K562 (cell line): ENCODE results near the gene ABCA13. TPM values are rescaled to one million over a fixed set of nuclear protein-coding genes. Genes with fewer than 3 reads are reported as not detected.

Source experiments
- ATAC-seq: fragments of 200-7000 bp; cut with Tn5 transposase; 3 replicates; pipeline ENCODE4 v1.9.1; 2020; ENCODE audit warnings: moderate library complexity
- BruUV-seq: library from RNA; stranded (reverse); fragments of 400-500 nt; replicated peaks from 2 replicates; lab custom pipeline; 2021; lab: Mats Ljungman, UMichigan
- CTCF ChIA-PET: fragments of 300-600 bp; formaldehyde crosslinking; extraction: SDS; loops from one replicate; lab custom pipeline; 2021; ENCODE audit warnings: low intra/inter-chr PET ratio; lab: Yijun Ruan, JAX
- POLR2A ChIA-PET: fragments of 300-600, 350-650 bp; sonication (Branson Sonifier 250); formaldehyde crosslinking; extraction: SDS; loops from one replicate; lab custom pipeline; 2021; ENCODE audit warnings: antibody characterized with exemption, inconsistent platforms; lab: Yijun Ruan, JAX
- DNase-seq, 4 experiments: peaks; one replicate each; pipeline versions ENCODE4 v3.0.0 to v3.0.0-alpha.2; 2011 to 2018; ENCODE audit warnings: low spot score in 3 of 4, mixed read lengths in 3 of 4; ENCODE audit errors: extremely low read depth in 1 of 4
- FAIRE-seq: peaks from 2 replicates; lab custom pipeline; 2011; peaks lifted over from hg19 to GRCh38; lab: Jason Lieb, UNC
- H2AFZ ChIP-seq: 2 replicates; pipeline ENCODE4 v1.6.0; 2011; ENCODE audit warnings: low read depth, low read length, control low read depth, inconsistent platforms
- H3K27ac ChIP-seq: fragments of 200-600 bp; 3 replicates; pipeline ENCODE4 v1.8.0; 2011; ENCODE audit warnings: low read depth, mild to moderate bottlenecking, control low read depth, inconsistent platforms, low read length, moderate library complexity, mixed read lengths; ENCODE audit errors: extremely low read depth
- H3K27me3 ChIP-seq, 2 experiments: fragments of 300-600 bp in 1 of 2; 2 replicates in 1 of 2; 3 replicates in 1 of 2; pipeline versions ENCODE4 v1.6.0 to v1.8.0; 2011; ENCODE audit warnings: inconsistent platforms in 2 of 2, low read length in 2 of 2, mild to moderate bottlenecking in 1 of 2, mixed read lengths in 1 of 2, moderate library complexity in 1 of 2; ENCODE audit not compliant: control insufficient read depth in 2 of 2, insufficient read depth in 2 of 2
- H3K36me3 ChIP-seq: fragments of 300-600 bp; 3 replicates; pipeline ENCODE4 v1.8.0; 2011; ENCODE audit warnings: mild to moderate bottlenecking, low read length, inconsistent platforms; ENCODE audit not compliant: control insufficient read depth, insufficient read depth
- H3K4me1 ChIP-seq, 2 experiments: fragments of 200-600 bp in 1 of 2; replicated peaks in 1 of 2; 2 replicates in 1 of 2; 3 replicates in 1 of 2; pipeline versions ENCODE4 v1.5.1 to v1.8.0; 2011; ENCODE audit warnings: inconsistent platforms in 2 of 2, low read length in 2 of 2, mild to moderate bottlenecking in 1 of 2, mixed read lengths in 1 of 2, moderate library complexity in 1 of 2; ENCODE audit not compliant: control insufficient read depth in 2 of 2, insufficient read depth in 2 of 2
- H3K4me2 ChIP-seq: 2 replicates; pipeline ENCODE4 v1.6.1; 2011; ENCODE audit warnings: low read length, control low read depth, inconsistent platforms, mixed read lengths; ENCODE audit not compliant: insufficient read depth
- H3K4me3 ChIP-seq: fragments of 200-600 bp; sonication (generic), shearing (Covaris generic); 2 replicates; pipeline ENCODE4 v1.5.1; 2016; ENCODE audit warnings: control low read depth, inconsistent platforms
- H3K79me2 ChIP-seq: fragments of 200-600 bp; 3 replicates; pipeline ENCODE4 v1.8.0; 2011; ENCODE audit warnings: low read length, inconsistent platforms; ENCODE audit not compliant: control insufficient read depth, insufficient read depth
- H3K9ac ChIP-seq, 2 experiments: 2 replicates each; pipeline versions ENCODE4 v1.6.0 to v1.6.1; 2011; ENCODE audit warnings: low read depth in 2 of 2, low read length in 2 of 2, control low read depth in 1 of 2, inconsistent platforms in 1 of 2, mild to moderate bottlenecking in 1 of 2, mixed read lengths in 1 of 2; ENCODE audit not compliant: insufficient read depth in 1 of 2
- H3K9me1 ChIP-seq: one replicate; pipeline ENCODE4 v1.6.0; 2011; ENCODE audit warnings: inconsistent platforms, mild to moderate bottlenecking, low read length, moderate library complexity; ENCODE audit not compliant: control insufficient read depth, insufficient read depth
- H3K9me3 ChIP-seq: replicated peaks from 2 replicates; pipeline ENCODE4 v1.5.1; 2011; ENCODE audit warnings: low read depth, low read length, inconsistent platforms; ENCODE audit not compliant: control insufficient read depth, insufficient read depth
- H4K20me1 ChIP-seq: replicated peaks from 2 replicates; pipeline ENCODE4 v1.6.1; 2011; ENCODE audit warnings: low read length, inconsistent platforms, mixed read lengths; ENCODE audit not compliant: control insufficient read depth, insufficient read depth
- KLF6 ChIP-seq: fragments of 250-450 bp; sonication (Bioruptor Pico); IDR thresholded peaks from 2 replicates; pipeline ENCODE4 v1.4.0; 2020; ENCODE audit warnings: mild to moderate bottlenecking, moderate library complexity, borderline replicate concordance
- MTA3 ChIP-seq: fragments of 450-650 bp; formaldehyde crosslinking; IDR thresholded peaks from 2 replicates; pipeline ENCODE4 v1.6.1; 2017; ENCODE audit warnings: mild to moderate bottlenecking, borderline replicate concordance
- POLR2A ChIP-seq: fragments of 450-650 bp; conservative IDR thresholded peaks from 2 replicates; pipeline ENCODE4 v1.6.1; 2016
- SAFB2 ChIP-seq: fragments of 200-400 bp; formaldehyde crosslinking; IDR thresholded peaks from 2 replicates; pipeline ENCODE4 v1.6.1; 2018; ENCODE audit warnings: borderline replicate concordance, low read length, low read depth, moderate library complexity; ENCODE audit not compliant: severe bottlenecking
- ZC3H4 ChIP-seq: sonication (generic); formaldehyde crosslinking; IDR thresholded peaks from 2 replicates; pipeline ENCODE4 v1.9.0; 2021; ENCODE audit warnings: missing genetic modification reagents, borderline replicate concordance
- ZNF175 ChIP-seq: fragments of 200-800 bp; sonication (Bioruptor generic); IDR thresholded peaks from 2 replicates; pipeline ENCODE4 v1.6.1; 2016; ENCODE audit warnings: low read depth, mild to moderate bottlenecking, missing genetic modification characterization, missing compliant biosample characterization
- ZNF444 ChIP-seq: fragments of 250-450 bp; sonication (Bioruptor Pico); IDR thresholded peaks from 2 replicates; pipeline ENCODE4 v1.4.0; 2020; ENCODE audit warnings: mild to moderate bottlenecking, moderate library complexity
- WGBS: fragments of 100-300 bp; shearing (Covaris generic); methylation state at CpG from one replicate; pipeline ENCODE4 v1.1.6; 2016; ENCODE audit warnings: low coverage, mixed read lengths; ENCODE audit not compliant: insufficient coverage; ENCODE audit errors: missing lambda C conversion rate; 5-methylcytosine and 5-hydroxymethylcytosine counted together
- in situ Hi-C: fragments of 300-500 bp; cut with MboI; formaldehyde crosslinking; loops from 4 replicates; pipeline ENCODE4 v1.15.0; 2018; ENCODE audit warnings: inconsistent platforms, mixed read lengths
- intact Hi-C: fragments of 100-400 bp; cut with micrococcal nuclease; formaldehyde crosslinking; loops from 2 replicates; pipeline ENCODE4 v1.14.2; 2022
- polyA plus RNA-seq, 8 experiments: library from polyadenylated mRNA; depleted of rRNA in 4 of 8; stranded (reverse) in 5 of 8; unstranded in 3 of 8; fragments of >200 nt; fragmentation: Nextera tagmentation in 2 of 8; fragmentation: Illumina TruSeq in 1 of 8; extraction: Ambion mirVana in 2 of 8; extraction: Trizol in 1 of 8; gene quantifications; 2 replicates each; pipeline versions ENCODE4 v1.2.1 to v1.2.3, GENCODE V29; 2011 to 2014; ENCODE audit warnings: inconsistent platforms in 1 of 8, missing spikeins in 1 of 8
- total RNA-seq, 7 experiments: library from RNA; depleted of rRNA in 6 of 7; stranded (reverse); fragments of >200 nt in 6 of 7; fragmentation: Illumina TruSeq in 2 of 7; extraction: Trizol in 2 of 7; gene quantifications; 2 replicates each; pipeline versions ENCODE4 v1.2.1 to v1.2.3, GENCODE V29; 2011 to 2021; ENCODE audit warnings: low replicate concordance in 1 of 7
- TF ChIP-seq, protein P1 (sequence below): fragments of 250-450 bp; sonication (Bioruptor Pico); IDR thresholded peaks from 2 replicates; pipeline ENCODE4 v1.4.0; 2020
- TF ChIP-seq, protein P2 (sequence below): sonication (generic); formaldehyde crosslinking; IDR thresholded peaks from 2 replicates; pipeline ENCODE4 v1.8.1; 2022; ENCODE audit warnings: missing genetic modification reagents
- TF ChIP-seq, protein P3 (sequence below): sonication (generic); formaldehyde crosslinking; IDR thresholded peaks from 2 replicates; pipeline ENCODE4 v1.8.0; 2022; ENCODE audit warnings: mild to moderate bottlenecking, missing genetic modification reagents
- TF ChIP-seq, protein P4 (sequence below): fragments of 250-450 bp; sonication (Bioruptor Pico); IDR thresholded peaks from 2 replicates; pipeline ENCODE4 v1.8.0; 2022; ENCODE audit warnings: moderate library complexity, mild to moderate bottlenecking, inconsistent platforms

ABCA13 gene
- total and polyA plus RNA-seq, 9 of the 15 experiments (the other 6 are each of a cell fraction or from before 2014, with no cell fraction given), result 0.14 to 1.5 (median 0.38) TPM

DNA sequence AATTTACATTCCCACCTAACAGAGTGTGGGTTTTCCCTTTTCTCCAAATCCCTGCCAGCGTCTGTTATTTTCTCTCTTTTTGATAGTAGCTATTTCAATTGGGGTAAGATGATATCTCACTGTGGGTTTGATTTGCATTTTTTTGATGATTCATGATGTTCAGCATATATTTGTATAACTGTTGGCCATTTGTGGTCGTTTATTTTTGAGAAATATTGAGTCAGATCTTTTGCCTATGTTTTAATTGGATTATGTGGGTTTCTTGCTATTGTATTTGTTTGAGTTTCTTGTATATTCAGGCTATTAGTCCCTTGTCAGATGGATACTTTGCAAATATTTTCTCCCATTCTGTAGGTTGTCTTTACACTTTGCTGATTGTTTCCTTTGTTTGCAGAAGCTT is 193.8 kb downstream of the ABCA13 start:
- no peak overlapping the region for H3K4me3 ChIP-seq
- no peak overlapping the region for H3K9ac ChIP-seq
- in situ Hi-C loops (no loop called here), intact Hi-C loops (no loop called here)
- TF ChIP-seq, protein P1, sequence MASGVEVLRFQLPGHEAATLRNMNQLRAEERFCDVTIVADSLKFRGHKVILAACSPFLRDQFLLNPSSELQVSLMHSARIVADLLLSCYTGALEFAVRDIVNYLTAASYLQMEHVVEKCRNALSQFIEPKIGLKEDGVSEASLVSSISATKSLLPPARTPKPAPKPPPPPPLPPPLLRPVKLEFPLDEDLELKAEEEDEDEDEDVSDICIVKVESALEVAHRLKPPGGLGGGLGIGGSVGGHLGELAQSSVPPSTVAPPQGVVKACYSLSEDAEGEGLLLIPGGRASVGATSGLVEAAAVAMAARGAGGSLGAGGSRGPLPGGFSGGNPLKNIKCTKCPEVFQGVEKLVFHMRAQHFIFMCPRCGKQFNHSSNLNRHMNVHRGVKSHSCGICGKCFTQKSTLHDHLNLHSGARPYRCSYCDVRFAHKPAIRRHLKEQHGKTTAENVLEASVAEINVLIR (CRISPR knock-in tag), result no peak
- TF ChIP-seq, protein P2, sequence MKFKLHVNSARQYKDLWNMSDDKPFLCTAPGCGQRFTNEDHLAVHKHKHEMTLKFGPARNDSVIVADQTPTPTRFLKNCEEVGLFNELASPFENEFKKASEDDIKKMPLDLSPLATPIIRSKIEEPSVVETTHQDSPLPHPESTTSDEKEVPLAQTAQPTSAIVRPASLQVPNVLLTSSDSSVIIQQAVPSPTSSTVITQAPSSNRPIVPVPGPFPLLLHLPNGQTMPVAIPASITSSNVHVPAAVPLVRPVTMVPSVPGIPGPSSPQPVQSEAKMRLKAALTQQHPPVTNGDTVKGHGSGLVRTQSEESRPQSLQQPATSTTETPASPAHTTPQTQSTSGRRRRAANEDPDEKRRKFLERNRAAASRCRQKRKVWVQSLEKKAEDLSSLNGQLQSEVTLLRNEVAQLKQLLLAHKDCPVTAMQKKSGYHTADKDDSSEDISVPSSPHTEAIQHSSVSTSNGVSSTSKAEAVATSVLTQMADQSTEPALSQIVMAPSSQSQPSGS (CRISPR knock-in tag), result no peak
- TF ChIP-seq MTA3, result no peak
- no peak for TF ChIP-seq KLF6 (CRISPR knock-in tag)
- TF ChIP-seq ZNF175 (CRISPR knock-in tag), result no peak
- no peak for TF ChIP-seq ZNF444 (CRISPR knock-in tag)
- TF ChIP-seq, protein P3, sequence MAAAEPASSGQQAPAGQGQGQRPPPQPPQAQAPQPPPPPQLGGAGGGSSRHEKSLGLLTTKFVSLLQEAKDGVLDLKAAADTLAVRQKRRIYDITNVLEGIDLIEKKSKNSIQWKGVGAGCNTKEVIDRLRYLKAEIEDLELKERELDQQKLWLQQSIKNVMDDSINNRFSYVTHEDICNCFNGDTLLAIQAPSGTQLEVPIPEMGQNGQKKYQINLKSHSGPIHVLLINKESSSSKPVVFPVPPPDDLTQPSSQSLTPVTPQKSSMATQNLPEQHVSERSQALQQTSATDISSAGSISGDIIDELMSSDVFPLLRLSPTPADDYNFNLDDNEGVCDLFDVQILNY (CRISPR knock-in tag), result no peak
- TF ChIP-seq, protein P4, sequence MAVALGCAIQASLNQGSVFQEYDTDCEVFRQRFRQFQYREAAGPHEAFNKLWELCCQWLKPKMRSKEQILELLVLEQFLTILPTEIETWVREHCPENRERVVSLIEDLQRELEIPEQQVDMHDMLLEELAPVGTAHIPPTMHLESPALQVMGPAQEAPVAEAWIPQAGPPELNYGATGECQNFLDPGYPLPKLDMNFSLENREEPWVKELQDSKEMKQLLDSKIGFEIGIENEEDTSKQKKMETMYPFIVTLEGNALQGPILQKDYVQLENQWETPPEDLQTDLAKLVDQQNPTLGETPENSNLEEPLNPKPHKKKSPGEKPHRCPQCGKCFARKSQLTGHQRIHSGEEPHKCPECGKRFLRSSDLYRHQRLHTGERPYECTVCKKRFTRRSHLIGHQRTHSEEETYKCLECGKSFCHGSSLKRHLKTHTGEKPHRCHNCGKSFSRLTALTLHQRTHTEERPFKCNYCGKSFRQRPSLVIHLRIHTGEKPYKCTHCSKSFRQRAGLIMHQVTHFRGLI (CRISPR knock-in tag), result no peak
- TF ChIP-seq ZC3H4, result no peak
- no peak for TF ChIP-seq SAFB2
- TF ChIP-seq POLR2A, result no peak
- no peaks in the 10 kb centered on the region for H4K20me1 ChIP-seq
- CTCF ChIA-PET, result no interaction called here
- no peaks in the 10 kb centered on the region for H3K27me3 ChIP-seq
- no peak overlapping the region for H3K4me2 ChIP-seq
- DNase-seq (no peak), FAIRE-seq (no peak), ATAC-seq (no peak)
- POLR2A ChIA-PET, result no interaction called here
- 4% methylated on average over 2 of the region's 2 CpGs for WGBS
- no peaks in the 10 kb centered on the region for H3K9me3 ChIP-seq
- H3K79me2 ChIP-seq, result no peaks in the 10 kb centered on the region
- no peaks in the 10 kb centered on the region for H3K36me3 ChIP-seq
- H3K9me1 ChIP-seq, result no peaks in the 10 kb centered on the region
- no peak overlapping the region for H3K27ac ChIP-seq
- H2AFZ ChIP-seq, result no peak overlapping the region
- no peaks in the 10 kb centered on the region for H3K4me1 ChIP-seq
- BruUV-seq, result no TSS peak
